HEK293 (cell line): ENCODE results near the gene DIABLO.
"Not testable (repeated sequence)": the region's sequence is repeated elsewhere in the genome, so short reads cannot be mapped to it uniquely, and the experiment has no call there.

Experiments used
- CTCF ChIA-PET: fragments of 350-600 bp; formaldehyde crosslinking; extraction: SDS; loops from one replicate; lab custom pipeline; 2021; ENCODE audit warnings: antibody characterized with exemption; lab: Yijun Ruan, JAX
- POLR2A ChIA-PET: fragments of 300-600 bp; formaldehyde crosslinking; extraction: SDS; loops from one replicate; lab custom pipeline; 2020; ENCODE audit warnings: antibody characterized with exemption, inconsistent platforms; lab: Yijun Ruan, JAX
- H3K27ac ChIP-seq: fragments of 200-500 bp; sonication (Bioruptor generic); 2 replicates; pipeline ENCODE4 v1.5.1; 2014; ENCODE audit warnings: low read depth, low read length, control low read depth, inconsistent platforms; ENCODE audit errors: extremely low read depth
- H3K36me3 ChIP-seq, 2 experiments: fragments of 200-500 bp in 1 of 2; sonication (Bioruptor generic) in 1 of 2; 1 replicate in 1 of 2; 2 replicates in 1 of 2; pipeline ENCODE4 v1.5.1; 2014 to 2017; ENCODE audit warnings: inconsistent platforms in 2 of 2, low read length in 2 of 2; ENCODE audit not compliant: control insufficient read depth in 2 of 2, insufficient read depth in 1 of 2
- H3K4me1 ChIP-seq: fragments of 200-500 bp; sonication (Bioruptor generic); 2 replicates; pipeline ENCODE4 v1.5.1; 2014; ENCODE audit warnings: mild to moderate bottlenecking, low read length, inconsistent platforms; ENCODE audit not compliant: control insufficient read depth, insufficient read depth
- H3K4me3 ChIP-seq: 2 replicates; pipeline ENCODE4 v1.5.1; 2011; ENCODE audit warnings: low read depth, mild to moderate bottlenecking, control low read depth, low read length, moderate library complexity
- H3K9me3 ChIP-seq: fragments of 200-500 bp; sonication (Bioruptor generic); 2 replicates; pipeline ENCODE4 v1.5.1; 2014; ENCODE audit warnings: low read depth, low read length, inconsistent platforms; ENCODE audit not compliant: control insufficient read depth, insufficient read depth
- PBX3 ChIP-seq: sonication (generic); formaldehyde crosslinking; IDR thresholded peaks from 2 replicates; pipeline ENCODE4 v1.8.1; 2022; ENCODE audit warnings: mild to moderate bottlenecking, moderate library complexity, missing genetic modification reagents
- PRDM2 ChIP-seq: fragments of 450-650 bp; formaldehyde crosslinking; IDR thresholded peaks from 2 replicates; pipeline ENCODE4 v1.5.1; 2016; ENCODE audit warnings: missing biosample characterization, missing genetic modification characterization, borderline replicate concordance
- ZBTB17 ChIP-seq: fragments of 450-650 bp; formaldehyde crosslinking; IDR thresholded peaks from 2 replicates; pipeline ENCODE4 v1.5.1; 2016; ENCODE audit warnings: missing biosample characterization, missing genetic modification characterization
- ZBTB48 ChIP-seq: fragments of 450-650 bp; formaldehyde crosslinking; IDR thresholded peaks from 2 replicates; pipeline ENCODE4 v1.5.1; 2016; ENCODE audit warnings: missing biosample characterization, missing genetic modification characterization
- ZNF114 ChIP-seq: fragments of 450-650 bp; formaldehyde crosslinking; IDR thresholded peaks from 2 replicates; pipeline ENCODE4 v1.5.0; 2017; ENCODE audit warnings: missing biosample characterization, missing genetic modification characterization
- ZNF157 ChIP-seq: fragments of 450-650 bp; formaldehyde crosslinking; IDR thresholded peaks from 2 replicates; pipeline ENCODE4 v1.5.1; 2016; ENCODE audit warnings: missing biosample characterization, missing genetic modification characterization
- ZNF214 ChIP-seq: fragments of 450-650 bp; formaldehyde crosslinking; IDR thresholded peaks from 2 replicates; pipeline ENCODE4 v1.5.1; 2017; ENCODE audit warnings: missing biosample characterization, mild to moderate bottlenecking, missing genetic modification characterization, borderline replicate concordance
- ZNF23 ChIP-seq: fragments of 450-650 bp; formaldehyde crosslinking; IDR thresholded peaks from 2 replicates; pipeline ENCODE4 v1.5.1; 2016; ENCODE audit warnings: missing biosample characterization, missing genetic modification characterization, borderline replicate concordance
- ZNF423 ChIP-seq: fragments of 450-650 bp; formaldehyde crosslinking; IDR thresholded peaks from 2 replicates; pipeline ENCODE4 v1.5.1; 2016; ENCODE audit warnings: missing biosample characterization, missing genetic modification characterization
- ZNF658 ChIP-seq: fragments of 450-650 bp; formaldehyde crosslinking; IDR thresholded peaks from 2 replicates; pipeline ENCODE4; 2016; ENCODE audit warnings: missing biosample characterization, missing genetic modification characterization
- ZNF660 ChIP-seq: fragments of 450-650 bp; IDR thresholded peaks from 2 replicates; pipeline ENCODE4 v1.5.1; 2018; ENCODE audit warnings: missing biosample characterization, mild to moderate bottlenecking, missing genetic modification characterization
- ZNF837 ChIP-seq: fragments of 450-650 bp; formaldehyde crosslinking; IDR thresholded peaks from 2 replicates; pipeline ENCODE4 v1.5.1; 2016; ENCODE audit warnings: missing biosample characterization, missing genetic modification characterization
- ZSCAN30 ChIP-seq: fragments of 450-650 bp; IDR thresholded peaks from 2 replicates; pipeline ENCODE4 v1.5.1; 2018; ENCODE audit warnings: missing biosample characterization, mild to moderate bottlenecking, missing genetic modification characterization, moderate library complexity

The DIABLO gene

GRCh38 chr12:122203301-122204166 is 22.3 kb downstream of the DIABLO start, which contains the start of gene B3GNT4 (continued):
- TF ChIP-seq ZNF157 (tag by site-specific recombination) (no peak), PBX3 (no peak), ZNF423 (tag by site-specific recombination) (no peak), ZBTB17 (tag by site-specific recombination) (peak; percentile 88), ZSCAN30 (tag by site-specific recombination) (no peak), PRDM2 (tag by site-specific recombination) (no peak)

GRCh38 chr12:122202811-122203210 is 23.0 kb downstream of the DIABLO start:
- H3K27ac ChIP-seq, H3K4me1 ChIP-seq, H3K9me3 ChIP-seq, CTCF ChIA-PET: not testable (repeated sequence)
- Histone ChIP-seq H3K4me3 (peak overlapping the region; percentile 46; the same call in 1 of the 2 replicates), H3K36me3 (peaks cover 4 to 13% of the 10 kb centered on the region in 2 experiments; a peak in 2 of 3 replicates)
- POLR2A ChIA-PET: interaction anchor here (1.0 to 1.3 kb wide), 4 partner anchors 23 to 149 kb away, joined by 3 to 5 read pairs (median 4); partner anchors contain the start of genes DIABLO and MLXIP

DNA sequence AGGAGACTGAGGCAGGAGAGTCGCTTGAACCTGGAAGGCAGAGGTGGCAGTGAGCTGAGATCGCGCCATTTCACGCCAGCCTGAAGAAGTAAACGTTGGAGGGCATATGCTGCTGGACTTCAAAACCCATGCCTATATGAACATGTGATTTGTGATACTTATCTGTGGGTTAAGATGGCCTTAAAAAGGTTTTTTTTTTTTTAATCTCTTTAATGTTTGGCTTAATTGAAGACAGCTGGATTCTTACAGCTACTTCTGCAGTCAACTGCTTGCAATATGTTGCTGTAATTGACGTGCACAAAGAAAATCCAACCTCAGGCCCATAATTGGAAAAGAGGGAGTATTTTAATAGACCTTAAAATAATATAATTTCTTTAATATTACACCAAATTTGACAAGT is 23.8 kb downstream of the DIABLO start:
- no peak overlapping the region for H3K4me3 ChIP-seq
- peaks cover 0 to 5% of the 10 kb centered on the region in 2 experiments; a peak in 1 of 3 replicates for H3K36me3 ChIP-seq
- TF ChIP-seq ZNF114 (tag by site-specific recombination) (no peak), ZNF23 (tag by site-specific recombination) (no peak), ZNF837 (tag by site-specific recombination) (no peak), ZNF214 (no peak), ZBTB48 (tag by site-specific recombination) (no peak), ZNF660 (tag by site-specific recombination) (no peak), ZNF658 (tag by site-specific recombination) (no peak)
- H3K9me3 ChIP-seq: no peaks in the 10 kb centered on the region
- ChIA-PET POLR2A (no interaction called here), CTCF (interaction anchor here (0.6 to 0.8 kb wide), 2 partner anchors 11 to 327 kb away, joined by 3 to 4 read pairs; no protein-coding TSS in a partner anchor)
- no peak overlapping the region for H3K27ac ChIP-seq
- H3K4me1 ChIP-seq: peaks cover 6% of the 10 kb centered on the region; the same call in 1 of the 2 replicates
